ENCODE data around the gene DOK7. TPM values are rescaled to one million over a fixed set of nuclear protein-coding genes. Genes with fewer than 3 reads are reported as not detected.

DOK7 gene
- total RNA-seq, 1 experiment from 2014 or later, result 5.3 TPM

DNA sequence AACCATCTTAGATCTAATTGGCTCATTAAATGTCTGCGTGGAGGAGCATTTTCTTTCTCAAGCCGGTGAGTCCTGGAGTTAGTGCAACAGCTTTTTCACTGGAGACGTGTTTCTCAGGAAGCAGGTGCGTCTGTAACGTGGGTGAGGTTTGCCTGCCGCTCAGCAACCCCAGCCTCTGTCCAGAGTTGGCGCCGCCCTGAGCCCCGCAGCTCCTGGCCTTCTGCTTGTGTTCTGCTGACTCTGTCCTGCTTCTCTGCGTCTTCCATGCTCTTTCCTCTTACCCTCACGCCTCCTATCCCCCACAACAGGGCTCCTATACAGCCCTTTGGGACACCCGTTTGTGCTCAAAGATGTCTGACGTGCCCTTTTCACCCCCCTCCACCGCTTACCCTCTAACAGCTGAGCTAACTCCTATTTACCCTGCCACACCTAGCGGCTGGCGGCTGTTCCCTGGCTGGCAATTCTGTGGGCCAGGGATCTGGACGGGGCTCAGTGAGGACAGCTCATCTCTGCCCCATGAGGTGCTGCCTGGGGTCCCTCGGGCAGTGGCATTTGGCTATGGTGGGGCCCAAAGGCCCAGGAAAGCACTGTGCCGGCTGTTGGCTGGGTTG, 18.8 kb downstream of the DOK7 start:
- no TSS peak for BruUV-seq (replicated peaks)
- TF ChIP-seq, protein P1, sequence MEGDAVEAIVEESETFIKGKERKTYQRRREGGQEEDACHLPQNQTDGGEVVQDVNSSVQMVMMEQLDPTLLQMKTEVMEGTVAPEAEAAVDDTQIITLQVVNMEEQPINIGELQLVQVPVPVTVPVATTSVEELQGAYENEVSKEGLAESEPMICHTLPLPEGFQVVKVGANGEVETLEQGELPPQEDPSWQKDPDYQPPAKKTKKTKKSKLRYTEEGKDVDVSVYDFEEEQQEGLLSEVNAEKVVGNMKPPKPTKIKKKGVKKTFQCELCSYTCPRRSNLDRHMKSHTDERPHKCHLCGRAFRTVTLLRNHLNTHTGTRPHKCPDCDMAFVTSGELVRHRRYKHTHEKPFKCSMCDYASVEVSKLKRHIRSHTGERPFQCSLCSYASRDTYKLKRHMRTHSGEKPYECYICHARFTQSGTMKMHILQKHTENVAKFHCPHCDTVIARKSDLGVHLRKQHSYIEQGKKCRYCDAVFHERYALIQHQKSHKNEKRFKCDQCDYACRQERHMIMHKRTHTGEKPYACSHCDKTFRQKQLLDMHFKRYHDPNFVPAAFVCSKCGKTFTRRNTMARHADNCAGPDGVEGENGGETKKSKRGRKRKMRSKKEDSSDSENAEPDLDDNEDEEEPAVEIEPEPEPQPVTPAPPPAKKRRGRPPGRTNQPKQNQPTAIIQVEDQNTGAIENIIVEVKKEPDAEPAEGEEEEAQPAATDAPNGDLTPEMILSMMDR (IDR thresholded peaks at IDR 0.05; ENCODE audit: unreplicated experiment), result no peak
- Mint-ChIP-seq H3K27me3 (ENCODE audit: insufficient read depth, unreplicated experiment) (no peaks in the 10 kb centered on the region), H3K4me3 (ENCODE audit: unreplicated experiment) (no peak overlapping the region), H3K9me3 (ENCODE audit: unreplicated experiment) (no peaks in the 10 kb centered on the region), H3K36me3 (ENCODE audit: insufficient read depth, unreplicated experiment) (no peaks in the 10 kb centered on the region), H3K27ac (ENCODE audit: low read depth, unreplicated experiment) (no peak overlapping the region), H3K4me1 (ENCODE audit: insufficient read depth, unreplicated experiment) (peaks cover 9% of the 10 kb centered on the region)
- DNase-seq (ENCODE audit: unreplicated experiment), result no peak
- intact Hi-C loops (cut with micrococcal nuclease), result loop anchor here (2.0 kb wide), 1 partner anchor 399 kb away; no protein-coding TSS in a partner anchor
- ChIA-PET CTCF (interaction anchor here (0.6 to 3.9 kb wide), 15 partner anchors 11 to 399 kb away, joined by 3 to 46 read pairs (median 10); partner anchors contain the start of gene HGFAC), POLR2A (interaction anchor here (1.2 to 2.3 kb wide), 2 partner anchors 60 to 136 kb away, joined by 4 to 9 read pairs; no protein-coding TSS in a partner anchor)

DNA sequence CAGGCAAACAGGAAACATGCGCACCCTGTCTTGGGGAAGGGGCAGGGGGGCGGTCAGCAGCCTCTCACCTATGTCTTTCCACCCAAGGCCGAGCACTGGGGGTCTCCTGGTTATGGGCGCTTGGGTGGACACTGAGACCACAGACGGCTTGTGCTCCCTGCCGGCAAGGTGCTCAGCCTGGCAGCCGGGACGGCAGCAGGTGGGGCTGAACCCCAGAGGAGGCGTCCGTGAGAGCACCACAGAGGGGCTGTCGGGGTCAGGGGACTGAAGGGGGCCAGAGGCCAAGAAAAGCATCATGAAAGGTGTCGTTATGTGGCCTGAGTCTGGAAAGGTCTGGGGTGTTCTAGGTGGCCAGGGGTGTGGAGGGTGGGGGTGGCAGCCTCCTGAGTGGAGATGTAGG, 19.6 kb downstream of the DOK7 start:
- ChIA-PET POLR2A (no interaction called here), CTCF (interaction anchor here (3.5 kb wide), 1 partner anchor 138 kb away, joined by 46 read pairs; no protein-coding TSS in a partner anchor)
- Mint-ChIP-seq H3K36me3 (ENCODE audit: insufficient read depth, unreplicated experiment) (no peaks in the 10 kb centered on the region), H3K27me3 (ENCODE audit: insufficient read depth, unreplicated experiment) (no peaks in the 10 kb centered on the region), H3K27ac (ENCODE audit: low read depth, unreplicated experiment) (no peak overlapping the region), H3K9me3 (ENCODE audit: unreplicated experiment) (no peaks in the 10 kb centered on the region), H3K4me3 (ENCODE audit: unreplicated experiment) (no peak overlapping the region), H3K4me1 (ENCODE audit: insufficient read depth, unreplicated experiment) (peaks cover 9% of the 10 kb centered on the region)
- TF ChIP-seq, protein P1 (IDR thresholded peaks at IDR 0.05; ENCODE audit: unreplicated experiment), result no peak
- no peak for DNase-seq (ENCODE audit: unreplicated experiment)
- intact Hi-C loops (cut with micrococcal nuclease), result no loop called here
- no TSS peak for BruUV-seq (replicated peaks)

DNA sequence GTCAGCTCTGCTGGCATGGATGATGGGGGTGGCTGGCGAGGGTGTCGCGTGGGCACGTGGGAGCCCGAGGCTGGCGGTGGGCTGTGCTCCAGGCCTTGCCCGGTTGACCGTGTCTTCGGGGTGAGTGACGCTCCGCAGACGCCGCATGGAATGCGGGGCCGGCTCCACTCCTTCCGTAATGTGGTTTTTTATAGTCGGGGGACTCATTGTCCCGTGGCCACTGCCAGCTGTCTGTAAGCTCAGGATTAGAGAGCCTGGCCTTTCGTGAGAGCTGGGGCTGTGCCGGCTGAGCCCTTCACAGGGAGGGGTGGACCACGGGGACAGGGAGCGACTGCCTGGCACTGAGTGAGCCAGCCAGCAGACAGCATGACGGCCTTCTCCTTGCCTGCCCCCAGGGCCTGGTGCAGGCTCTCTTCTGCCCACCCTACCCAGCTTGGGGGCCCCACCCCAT, 20.4 kb downstream of the DOK7 start:
- intact Hi-C loops (cut with micrococcal nuclease), result no loop called here
- no peaks in the 10 kb centered on the region for H3K27me3 Mint-ChIP-seq (ENCODE audit: insufficient read depth, unreplicated experiment)

More for the DNA sequence above, 20.4 kb downstream of the DOK7 start:
- H3K9me3 Mint-ChIP-seq (ENCODE audit: unreplicated experiment), result no peaks in the 10 kb centered on the region
- TF ChIP-seq, protein P1 (IDR thresholded peaks at IDR 0.05; ENCODE audit: unreplicated experiment), result no peak
- no peak for DNase-seq (ENCODE audit: unreplicated experiment)
- H3K27ac Mint-ChIP-seq (ENCODE audit: low read depth, unreplicated experiment), result no peak overlapping the region
- no TSS peak for BruUV-seq (replicated peaks)
- no peaks in the 10 kb centered on the region for H3K36me3 Mint-ChIP-seq (ENCODE audit: insufficient read depth, unreplicated experiment)
- ChIA-PET CTCF (no interaction called here), POLR2A (interaction anchor here (1.7 kb wide), 1 partner anchor 97 kb away, joined by 8 read pairs; no protein-coding TSS in a partner anchor)
- peaks cover 9% of the 10 kb centered on the region for H3K4me1 Mint-ChIP-seq (ENCODE audit: insufficient read depth, unreplicated experiment)
- H3K4me3 Mint-ChIP-seq (ENCODE audit: unreplicated experiment), result no peak overlapping the region

Measured in MCF 10A (cell line).